Measurements from ENCODE around the gene AQR. TPM values are rescaled to one million over a fixed set of nuclear protein-coding genes. Genes with fewer than 3 reads are reported as not detected.
"Not testable (repeated sequence)": the region's sequence is repeated elsewhere in the genome, so short reads cannot be mapped to it uniquely, and the experiment has no call there.

The AQR gene
- total RNA-seq, 1 donor from 2014 or later = 29.8 TPM

DNA sequence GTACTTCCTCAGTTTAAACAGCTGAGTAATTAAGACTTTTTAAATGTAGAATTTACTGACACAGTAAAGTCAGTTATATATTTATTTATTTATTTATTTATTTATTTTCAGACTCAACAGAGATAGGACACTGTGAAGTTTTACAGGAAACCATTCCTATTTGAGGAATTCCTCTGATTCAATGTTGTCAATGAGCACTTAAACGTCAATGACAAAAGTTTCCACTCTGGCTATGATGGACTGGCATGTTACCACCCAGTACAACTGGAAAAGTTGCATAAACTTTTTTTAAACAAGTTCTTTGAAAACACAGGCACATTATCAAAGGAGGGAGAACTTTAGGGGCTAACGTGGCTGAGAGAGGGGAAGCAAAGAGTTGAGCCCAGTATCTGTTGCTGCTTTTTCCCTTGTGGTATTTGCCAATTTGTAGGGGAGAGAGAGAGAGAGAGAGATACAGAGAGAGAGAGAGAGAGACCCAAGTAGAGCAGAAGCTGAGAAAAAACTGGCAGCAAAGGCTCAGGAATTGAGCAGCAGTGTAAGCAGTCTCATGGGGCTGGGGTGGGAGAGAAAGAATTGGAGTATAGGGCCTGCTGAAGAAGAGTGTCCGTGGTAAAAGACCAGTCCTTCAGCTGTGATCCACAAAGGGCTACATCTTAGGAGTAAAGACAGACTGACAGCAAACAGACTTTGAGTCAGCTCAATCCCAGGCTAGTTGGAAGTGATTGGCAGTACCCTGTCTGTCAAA, 155.9 kb downstream of the AQR start:
- Histone ChIP-seq H3K4me3 (ENCODE audit: low read depth, low read length) (no peak overlapping the region), H3K27me3 (ENCODE audit: control insufficient read depth, insufficient read depth, low read length) (no peaks in the 10 kb centered on the region), H3K36me3 (ENCODE audit: control insufficient read depth, insufficient read depth, low read length) (no peaks in the 10 kb centered on the region)
- DNase-seq (ENCODE audit: low read depth) = no peak
- no peak for TF ChIP-seq CTCF (IDR thresholded peaks at IDR 0.05; ENCODE audit: insufficient read depth, low read length, poor library complexity, severe bottlenecking)

DNA sequence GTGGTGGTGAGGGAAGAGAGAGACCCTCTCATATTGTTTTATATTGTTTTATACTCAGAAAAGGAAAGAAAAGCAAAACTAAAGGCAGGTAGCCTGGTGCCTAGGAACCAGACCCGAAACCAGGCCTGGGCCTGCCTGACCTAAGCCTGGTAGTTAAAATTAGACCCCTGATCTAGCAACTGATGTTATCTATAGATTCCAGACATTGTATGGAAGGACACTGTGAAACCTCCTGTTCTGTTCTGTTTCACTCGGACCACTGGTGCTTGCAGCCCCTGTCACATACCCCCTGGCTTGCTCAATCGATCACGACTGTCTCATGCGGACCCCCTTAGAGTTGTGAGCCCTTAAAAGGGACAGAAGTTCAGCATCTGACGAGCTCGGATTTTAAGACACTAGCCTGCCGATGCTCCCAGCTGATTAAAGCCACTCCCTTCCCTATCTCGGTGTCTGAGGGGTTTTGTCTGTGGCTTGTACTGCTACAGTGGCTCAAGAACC, 156.6 kb downstream of the AQR start:
- not testable (repeated sequence) for H3K36me3 ChIP-seq (ENCODE audit: control insufficient read depth, insufficient read depth, low read length); H3K4me3 ChIP-seq (ENCODE audit: low read depth, low read length); H3K27me3 ChIP-seq (ENCODE audit: control insufficient read depth, insufficient read depth, low read length); DNase-seq (ENCODE audit: low read depth)

DNA sequence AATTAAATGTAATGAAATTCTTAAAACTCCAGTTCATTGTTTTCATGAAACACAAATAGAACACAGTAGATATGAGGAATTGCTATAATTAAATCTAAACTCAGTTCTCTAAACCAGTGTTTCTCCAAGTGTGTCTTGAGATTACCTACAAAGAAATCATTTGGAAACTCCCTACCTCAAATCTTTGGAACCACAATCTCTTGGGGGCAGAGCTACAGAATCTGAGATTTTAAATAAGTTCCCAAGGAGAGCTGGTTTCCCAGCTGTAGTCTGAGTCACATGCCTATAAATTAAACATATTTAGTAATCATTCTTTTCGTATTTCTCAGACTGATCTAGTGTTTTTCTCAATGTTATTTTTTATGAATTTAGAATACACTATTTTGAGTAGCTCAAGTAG, 157.2 kb downstream of the AQR start:
- no peak for TF ChIP-seq CTCF (IDR thresholded peaks at IDR 0.05; ENCODE audit: insufficient read depth, low read length, poor library complexity, severe bottlenecking)

DNA sequence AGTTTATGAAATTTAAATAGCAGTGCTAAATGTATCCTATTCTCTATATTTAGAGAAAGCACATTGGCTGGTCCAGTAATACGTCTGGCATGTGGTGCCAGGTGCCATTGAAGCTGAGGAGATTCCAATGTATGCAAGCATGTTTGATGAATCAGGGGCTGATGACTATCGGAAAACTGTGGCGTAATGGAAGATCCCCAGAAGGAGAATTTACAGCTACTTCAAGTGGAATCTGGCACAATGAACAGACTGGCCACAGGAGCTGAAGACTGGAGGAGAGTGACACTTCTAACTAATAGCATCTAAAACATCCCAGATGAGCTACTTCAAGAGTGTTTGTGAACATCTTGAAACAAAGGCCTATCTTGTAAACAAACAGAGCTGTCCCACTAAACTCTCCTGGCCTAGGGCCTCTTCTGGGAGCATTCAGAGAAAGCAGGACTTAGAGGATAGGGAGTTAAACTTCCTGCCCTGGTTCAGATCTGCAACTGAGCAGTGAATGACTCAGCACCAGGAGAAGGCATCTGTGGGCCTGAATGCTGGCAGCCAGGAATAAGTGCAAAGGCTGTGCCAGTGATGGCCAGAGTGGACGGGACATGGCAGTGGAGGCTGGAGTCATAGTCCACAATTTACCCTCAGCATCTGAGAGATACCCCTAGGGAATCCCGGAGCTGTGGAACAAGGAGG, 159.0 kb downstream of the AQR start:
- Histone ChIP-seq H3K4me3 (ENCODE audit: low read depth, low read length) (no peak overlapping the region), H3K36me3 (ENCODE audit: control insufficient read depth, insufficient read depth, low read length) (no peaks in the 10 kb centered on the region), H3K27me3 (ENCODE audit: control insufficient read depth, insufficient read depth, low read length) (no peaks in the 10 kb centered on the region)
- peak; percentile 70 for DNase-seq (ENCODE audit: low read depth)
- TF ChIP-seq CTCF (IDR thresholded peaks at IDR 0.05; ENCODE audit: insufficient read depth, low read length, poor library complexity, severe bottlenecking) = no peak

More for the DNA sequence above, 157.2 kb downstream of the AQR start:
- Histone ChIP-seq H3K36me3 (ENCODE audit: control insufficient read depth, insufficient read depth, low read length) (no peaks in the 10 kb centered on the region), H3K27me3 (ENCODE audit: control insufficient read depth, insufficient read depth, low read length) (no peaks in the 10 kb centered on the region), H3K4me3 (ENCODE audit: low read depth, low read length) (no peak overlapping the region)
- DNase-seq (ENCODE audit: low read depth) = no peak

- Histone ChIP-seq H3K36me3 (ENCODE audit: control insufficient read depth, insufficient read depth, low read length) (no peaks in the 10 kb centered on the region), H3K27me3 (ENCODE audit: control insufficient read depth, insufficient read depth, low read length) (no peaks in the 10 kb centered on the region), H3K4me3 (ENCODE audit: low read depth, low read length) (no peak overlapping the region)
- TF ChIP-seq CTCF (IDR thresholded peaks at IDR 0.05; ENCODE audit: insufficient read depth, low read length, poor library complexity, severe bottlenecking) = no peak
- no peak for DNase-seq (ENCODE audit: low read depth)
These were observed 160.4 kb downstream of the AQR start for GRCh38 chr15:34809186-34809585.

DNA sequence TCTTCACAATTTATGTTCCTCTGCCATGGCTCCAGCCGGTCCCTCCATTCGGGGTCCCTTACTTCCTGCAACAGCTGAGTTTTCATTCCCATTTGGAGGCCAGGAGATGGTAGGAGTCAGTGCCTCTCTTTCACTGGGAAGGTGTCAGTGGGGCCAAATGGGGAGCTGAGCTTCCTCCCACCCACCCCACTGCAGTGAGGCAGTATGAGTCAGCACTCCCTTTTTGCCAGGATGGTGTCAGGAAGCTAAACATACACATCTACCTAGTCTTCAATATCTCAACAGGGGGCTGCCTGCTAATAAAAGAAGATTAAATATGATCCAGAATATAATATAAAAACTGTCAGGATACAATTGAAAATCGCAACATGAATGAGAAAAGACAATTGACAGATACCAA, 161.5 kb downstream of the AQR start:
- DNase-seq (ENCODE audit: low read depth) = no peak
- Histone ChIP-seq H3K27me3 (ENCODE audit: control insufficient read depth, insufficient read depth, low read length) (no peaks in the 10 kb centered on the region), H3K4me3 (ENCODE audit: low read depth, low read length) (no peak overlapping the region), H3K36me3 (ENCODE audit: control insufficient read depth, insufficient read depth, low read length) (no peaks in the 10 kb centered on the region)
- TF ChIP-seq CTCF (IDR thresholded peaks at IDR 0.05; ENCODE audit: insufficient read depth, low read length, poor library complexity, severe bottlenecking) = no peak

DNA sequence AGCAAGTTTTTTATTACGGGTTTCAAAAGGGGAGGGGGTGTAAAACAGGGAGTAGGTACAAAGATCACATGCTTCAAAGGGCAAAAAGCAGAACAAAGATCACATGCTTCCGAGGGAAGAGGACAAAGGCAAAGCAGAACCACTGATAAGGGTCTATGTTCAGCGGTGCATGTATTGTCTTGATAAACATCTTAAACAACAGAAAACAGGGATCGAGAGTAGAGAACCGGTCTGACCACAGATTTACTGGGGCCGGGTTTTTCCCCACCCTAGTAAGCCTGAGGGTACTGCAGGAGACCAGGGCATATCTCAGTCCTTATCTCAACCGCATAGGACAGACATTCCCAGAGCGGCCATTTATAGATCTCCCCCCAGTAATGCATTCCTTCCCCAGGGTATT, 162.3 kb downstream of the AQR start:
- not testable (repeated sequence) for DNase-seq (ENCODE audit: low read depth); H3K4me3 ChIP-seq (ENCODE audit: low read depth, low read length); H3K27me3 ChIP-seq (ENCODE audit: control insufficient read depth, insufficient read depth, low read length); H3K36me3 ChIP-seq (ENCODE audit: control insufficient read depth, insufficient read depth, low read length)

All from kidney epithelial cell (primary cell).